Measurements from ENCODE around the gene FHIT. TPM values are rescaled to one million over a fixed set of nuclear protein-coding genes. Genes with fewer than 3 reads are reported as not detected.

The FHIT gene
- total and polyA plus RNA-seq, 4 donors = 2.1 to 14.7 (median 6.6) TPM

DNA sequence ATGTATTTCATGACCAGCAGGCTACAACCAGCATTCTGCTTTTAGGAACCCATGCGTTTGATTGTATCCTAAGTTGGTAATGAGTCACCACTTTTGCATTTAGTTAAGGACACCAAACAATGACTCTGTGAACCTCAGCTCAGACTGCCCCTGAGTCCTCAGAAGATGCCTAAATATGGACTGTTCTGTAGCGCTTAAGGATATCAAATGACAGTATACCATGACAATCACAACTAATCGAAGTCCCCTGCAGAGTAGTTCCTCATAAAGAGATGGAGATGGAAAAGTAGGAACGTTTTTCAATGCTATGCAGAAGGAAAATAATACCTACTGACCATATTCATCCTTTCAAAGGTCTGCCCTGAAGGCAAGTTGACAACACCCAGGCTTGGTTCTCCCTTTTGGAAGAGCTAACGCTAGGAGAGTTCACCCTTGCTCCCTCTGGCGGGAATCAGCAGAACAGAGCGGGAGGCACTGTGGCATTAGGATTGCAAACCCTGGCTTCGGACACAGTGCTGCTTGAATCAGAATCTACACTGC lies 508.6 kb downstream of the FHIT start:
- Histone ChIP-seq H3K9me3 (ENCODE audit: control insufficient read depth in 4 of 4, low read length in 3 of 4) (no peaks in the 10 kb centered on the region), H3K4me1 (ENCODE audit: control insufficient read depth in 4 of 4, insufficient read depth in 4 of 4, low read length in 3 of 4) (no peaks in the 10 kb centered on the region), H3K9ac (ENCODE audit: low read depth in 1 of 2, low read length in 2 of 2) (no peak overlapping the region), H3K36me3 (ENCODE audit: control insufficient read depth in 4 of 4, insufficient read depth in 3 of 4, low read depth in 1 of 4, low read length in 3 of 4) (no peaks in the 10 kb centered on the region), H3K27ac (ENCODE audit: low read depth in 1 of 2, low read length in 2 of 2) (no peak overlapping the region), H3K27me3 (ENCODE audit: control insufficient read depth in 4 of 4, insufficient read depth in 4 of 4, low read length in 3 of 4) (no peaks in the 10 kb centered on the region), H3K4me3 (ENCODE audit: low read depth in 1 of 3, low read length in 3 of 3) (no peak overlapping the region)
- DNase-seq (ENCODE audit: low spot score) = no peak
- TF ChIP-seq NR2F2 (IDR thresholded peaks at IDR 0.05) = no peak
- TF ChIP-seq RXRA (IDR thresholded peaks at IDR 0.05) = no peak
- TF ChIP-seq HNF4G (IDR thresholded peaks at IDR 0.05) = no peak
- TF ChIP-seq RAD21 (IDR thresholded peaks at IDR 0.05) = peak in 1 of 2 donors; percentile 76
- no peak for TF ChIP-seq EGR1 (IDR thresholded peaks at IDR 0.05; ENCODE audit: low read depth in 2 of 2)
- WGBS = 86% methylated on average over 8 of the region's 8 CpGs

DNA sequence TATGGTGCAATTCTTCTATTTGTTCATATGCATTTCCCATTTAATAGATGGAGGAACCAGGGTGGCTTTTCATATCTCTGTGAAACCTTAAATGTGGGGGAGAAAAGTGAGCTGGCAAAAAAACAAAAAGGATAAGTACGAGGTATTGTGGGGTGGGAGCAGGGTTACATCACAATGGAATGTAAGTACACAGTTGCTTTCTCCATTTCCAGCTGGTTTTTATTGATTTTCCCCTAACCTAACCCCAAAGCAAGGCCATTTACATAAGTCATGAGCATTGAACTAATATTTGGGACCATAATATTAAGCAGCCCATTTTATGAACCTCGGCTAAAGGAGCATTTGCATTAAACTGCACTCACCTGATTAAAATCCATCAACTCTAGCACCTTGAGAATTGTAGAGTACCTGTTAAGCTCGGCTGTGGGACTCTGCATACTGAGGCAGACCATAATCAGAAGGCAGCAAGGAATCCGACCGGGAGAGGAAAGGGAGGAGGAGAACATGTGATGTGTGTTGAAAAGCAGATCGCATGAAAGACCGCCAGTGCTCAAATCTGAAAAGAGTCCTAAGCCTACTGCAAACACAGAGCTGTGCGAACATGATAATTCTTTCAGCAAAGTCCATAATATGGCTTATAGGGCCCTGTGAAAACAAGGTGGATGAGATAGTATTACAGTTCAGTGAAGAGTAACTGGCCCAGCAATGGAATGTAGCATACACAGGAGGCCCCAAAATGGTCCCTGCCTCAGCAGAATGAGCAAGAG lies 513.4 kb downstream of the FHIT start:
- H3K4me3 ChIP-seq (ENCODE audit: low read depth in 1 of 3, low read length in 3 of 3) = no peak overlapping the region
- H3K4me1 ChIP-seq (ENCODE audit: control insufficient read depth in 4 of 4, insufficient read depth in 4 of 4, low read length in 3 of 4) = no peaks in the 10 kb centered on the region
- no peak overlapping the region for H3K9ac ChIP-seq (ENCODE audit: low read depth in 1 of 2, low read length in 2 of 2)
- no peak overlapping the region for H3K27ac ChIP-seq (ENCODE audit: low read depth in 1 of 2, low read length in 2 of 2)
- no peaks in the 10 kb centered on the region for H3K27me3 ChIP-seq (ENCODE audit: control insufficient read depth in 4 of 4, insufficient read depth in 4 of 4, low read length in 3 of 4)
- WGBS = 77% methylated on average over 8 of the region's 8 CpGs
- DNase-seq (ENCODE audit: low spot score) = no peak
- TF ChIP-seq, protein P1, sequence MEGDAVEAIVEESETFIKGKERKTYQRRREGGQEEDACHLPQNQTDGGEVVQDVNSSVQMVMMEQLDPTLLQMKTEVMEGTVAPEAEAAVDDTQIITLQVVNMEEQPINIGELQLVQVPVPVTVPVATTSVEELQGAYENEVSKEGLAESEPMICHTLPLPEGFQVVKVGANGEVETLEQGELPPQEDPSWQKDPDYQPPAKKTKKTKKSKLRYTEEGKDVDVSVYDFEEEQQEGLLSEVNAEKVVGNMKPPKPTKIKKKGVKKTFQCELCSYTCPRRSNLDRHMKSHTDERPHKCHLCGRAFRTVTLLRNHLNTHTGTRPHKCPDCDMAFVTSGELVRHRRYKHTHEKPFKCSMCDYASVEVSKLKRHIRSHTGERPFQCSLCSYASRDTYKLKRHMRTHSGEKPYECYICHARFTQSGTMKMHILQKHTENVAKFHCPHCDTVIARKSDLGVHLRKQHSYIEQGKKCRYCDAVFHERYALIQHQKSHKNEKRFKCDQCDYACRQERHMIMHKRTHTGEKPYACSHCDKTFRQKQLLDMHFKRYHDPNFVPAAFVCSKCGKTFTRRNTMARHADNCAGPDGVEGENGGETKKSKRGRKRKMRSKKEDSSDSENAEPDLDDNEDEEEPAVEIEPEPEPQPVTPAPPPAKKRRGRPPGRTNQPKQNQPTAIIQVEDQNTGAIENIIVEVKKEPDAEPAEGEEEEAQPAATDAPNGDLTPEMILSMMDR (IDR thresholded peaks at IDR 0.05; ENCODE audit: low read depth, low read length, missing input control) = no peak
- no peak for TF ChIP-seq EGR1 (IDR thresholded peaks at IDR 0.05; ENCODE audit: low read depth in 2 of 2)
- TF ChIP-seq HNF4A (conservative IDR thresholded peaks at IDR 0.05) = no peak
- TF ChIP-seq FOXA1 (IDR thresholded peaks at IDR 0.05) = no peak
- TF ChIP-seq FOXA2 (IDR thresholded peaks at IDR 0.05) = no peak
- TF ChIP-seq RAD21 (IDR thresholded peaks at IDR 0.05) = no peak
- TF ChIP-seq JUND (IDR thresholded peaks at IDR 0.05) = no peak
- TF ChIP-seq, protein P2, sequence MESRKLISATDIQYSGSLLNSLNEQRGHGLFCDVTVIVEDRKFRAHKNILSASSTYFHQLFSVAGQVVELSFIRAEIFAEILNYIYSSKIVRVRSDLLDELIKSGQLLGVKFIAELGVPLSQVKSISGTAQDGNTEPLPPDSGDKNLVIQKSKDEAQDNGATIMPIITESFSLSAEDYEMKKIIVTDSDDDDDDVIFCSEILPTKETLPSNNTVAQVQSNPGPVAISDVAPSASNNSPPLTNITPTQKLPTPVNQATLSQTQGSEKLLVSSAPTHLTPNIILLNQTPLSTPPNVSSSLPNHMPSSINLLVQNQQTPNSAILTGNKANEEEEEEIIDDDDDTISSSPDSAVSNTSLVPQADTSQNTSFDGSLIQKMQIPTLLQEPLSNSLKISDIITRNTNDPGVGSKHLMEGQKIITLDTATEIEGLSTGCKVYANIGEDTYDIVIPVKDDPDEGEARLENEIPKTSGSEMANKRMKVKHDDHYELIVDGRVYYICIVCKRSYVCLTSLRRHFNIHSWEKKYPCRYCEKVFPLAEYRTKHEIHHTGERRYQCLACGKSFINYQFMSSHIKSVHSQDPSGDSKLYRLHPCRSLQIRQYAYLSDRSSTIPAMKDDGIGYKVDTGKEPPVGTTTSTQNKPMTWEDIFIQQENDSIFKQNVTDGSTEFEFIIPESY (IDR thresholded peaks at IDR 0.05) = no peak
- no peak for TF ChIP-seq RXRA (IDR thresholded peaks at IDR 0.05)
- no peak for TF ChIP-seq SP1 (IDR thresholded peaks at IDR 0.05)
- TF ChIP-seq, protein P3, sequence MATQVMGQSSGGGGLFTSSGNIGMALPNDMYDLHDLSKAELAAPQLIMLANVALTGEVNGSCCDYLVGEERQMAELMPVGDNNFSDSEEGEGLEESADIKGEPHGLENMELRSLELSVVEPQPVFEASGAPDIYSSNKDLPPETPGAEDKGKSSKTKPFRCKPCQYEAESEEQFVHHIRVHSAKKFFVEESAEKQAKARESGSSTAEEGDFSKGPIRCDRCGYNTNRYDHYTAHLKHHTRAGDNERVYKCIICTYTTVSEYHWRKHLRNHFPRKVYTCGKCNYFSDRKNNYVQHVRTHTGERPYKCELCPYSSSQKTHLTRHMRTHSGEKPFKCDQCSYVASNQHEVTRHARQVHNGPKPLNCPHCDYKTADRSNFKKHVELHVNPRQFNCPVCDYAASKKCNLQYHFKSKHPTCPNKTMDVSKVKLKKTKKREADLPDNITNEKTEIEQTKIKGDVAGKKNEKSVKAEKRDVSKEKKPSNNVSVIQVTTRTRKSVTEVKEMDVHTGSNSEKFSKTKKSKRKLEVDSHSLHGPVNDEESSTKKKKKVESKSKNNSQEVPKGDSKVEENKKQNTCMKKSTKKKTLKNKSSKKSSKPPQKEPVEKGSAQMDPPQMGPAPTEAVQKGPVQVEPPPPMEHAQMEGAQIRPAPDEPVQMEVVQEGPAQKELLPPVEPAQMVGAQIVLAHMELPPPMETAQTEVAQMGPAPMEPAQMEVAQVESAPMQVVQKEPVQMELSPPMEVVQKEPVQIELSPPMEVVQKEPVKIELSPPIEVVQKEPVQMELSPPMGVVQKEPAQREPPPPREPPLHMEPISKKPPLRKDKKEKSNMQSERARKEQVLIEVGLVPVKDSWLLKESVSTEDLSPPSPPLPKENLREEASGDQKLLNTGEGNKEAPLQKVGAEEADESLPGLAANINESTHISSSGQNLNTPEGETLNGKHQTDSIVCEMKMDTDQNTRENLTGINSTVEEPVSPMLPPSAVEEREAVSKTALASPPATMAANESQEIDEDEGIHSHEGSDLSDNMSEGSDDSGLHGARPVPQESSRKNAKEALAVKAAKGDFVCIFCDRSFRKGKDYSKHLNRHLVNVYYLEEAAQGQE (IDR thresholded peaks at IDR 0.05) = no peak
- TF ChIP-seq NR2F2 (IDR thresholded peaks at IDR 0.05) = no peak
- no peak for TF ChIP-seq HNF4G (IDR thresholded peaks at IDR 0.05)
- TF ChIP-seq TAF1 (conservative IDR thresholded peaks at IDR 0.05) = no peak
- TF ChIP-seq, protein P4, sequence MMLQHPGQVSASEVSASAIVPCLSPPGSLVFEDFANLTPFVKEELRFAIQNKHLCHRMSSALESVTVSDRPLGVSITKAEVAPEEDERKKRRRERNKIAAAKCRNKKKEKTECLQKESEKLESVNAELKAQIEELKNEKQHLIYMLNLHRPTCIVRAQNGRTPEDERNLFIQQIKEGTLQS (IDR thresholded peaks at IDR 0.05) = no peak
- TF ChIP-seq YY1 (IDR thresholded peaks at IDR 0.05) = no peak
- H3K36me3 ChIP-seq (ENCODE audit: control insufficient read depth in 4 of 4, insufficient read depth in 3 of 4, low read depth in 1 of 4, low read length in 3 of 4) = no peaks in the 10 kb centered on the region
- H3K9me3 ChIP-seq (ENCODE audit: control insufficient read depth in 4 of 4, low read length in 3 of 4) = no peaks in the 10 kb centered on the region

Data from liver (tissue), 9 donors.